Measurements from ENCODE around the gene NKIRAS1. TPM values are rescaled to one million over a fixed set of nuclear protein-coding genes. Genes with fewer than 3 reads are reported as not detected.

The NKIRAS1 gene
- total RNA-seq, 1 experiment from 2014 or later = 6.8 TPM

GRCh38 chr3:23961913-23962312 lies 45.1 kb upstream of the NKIRAS1 start:
- Mint-ChIP-seq H3K9me3 (ENCODE audit: unreplicated experiment) (no peaks in the 10 kb centered on the region), H3K27me3 (ENCODE audit: insufficient read depth, unreplicated experiment) (no peaks in the 10 kb centered on the region), H3K27ac (ENCODE audit: low read depth, unreplicated experiment) (no peak overlapping the region), H3K4me1 (ENCODE audit: insufficient read depth, unreplicated experiment) (peaks cover 26% of the 10 kb centered on the region), H3K4me3 (ENCODE audit: unreplicated experiment) (no peak overlapping the region), H3K36me3 (ENCODE audit: insufficient read depth, unreplicated experiment) (peaks cover 50% of the 10 kb centered on the region)
- POLR2A ChIA-PET = interaction anchor here (0.5 to 6.5 kb wide), 4 partner anchors 8 to 300 kb away, joined by 3 to 112 read pairs (median 20); partner anchors contain the start of genes NKIRAS1 and RPL15
- no peak for DNase-seq (ENCODE audit: unreplicated experiment)
- intact Hi-C loops (cut with micrococcal nuclease) = no loop called here
- BruUV-seq (replicated peaks) = no TSS peak
- CTCF ChIA-PET = interaction anchor here (0.6 kb wide), 1 partner anchor 9 kb away, joined by 6 read pairs; no protein-coding TSS in a partner anchor
- no peak for TF ChIP-seq CTCF (IDR thresholded peaks at IDR 0.05; ENCODE audit: unreplicated experiment)

- CTCF ChIA-PET = interaction anchor here (0.6 to 0.7 kb wide), 3 partner anchors 173 to 719 kb away, joined by 3 to 7 read pairs (median 4); no protein-coding TSS in a partner anchor
- intact Hi-C loops (cut with micrococcal nuclease) = no loop called here
- no TSS peak for BruUV-seq (replicated peaks)
- Mint-ChIP-seq H3K4me1 (ENCODE audit: insufficient read depth, unreplicated experiment) (peaks cover 20% of the 10 kb centered on the region), H3K27ac (ENCODE audit: low read depth, unreplicated experiment) (no peak overlapping the region), H3K4me3 (ENCODE audit: unreplicated experiment) (no peak overlapping the region), H3K36me3 (ENCODE audit: insufficient read depth, unreplicated experiment) (peaks cover 48% of the 10 kb centered on the region), H3K9me3 (ENCODE audit: unreplicated experiment) (no peaks in the 10 kb centered on the region), H3K27me3 (ENCODE audit: insufficient read depth, unreplicated experiment) (no peaks in the 10 kb centered on the region)
- POLR2A ChIA-PET = interaction anchor here (0.6 to 6.5 kb wide), 5 partner anchors 12 to 726 kb away, joined by 3 to 112 read pairs (median 3); partner anchors contain the start of genes NKIRAS1 and RPL15
- no peak for DNase-seq (ENCODE audit: unreplicated experiment)
- no peak for TF ChIP-seq CTCF (IDR thresholded peaks at IDR 0.05; ENCODE audit: unreplicated experiment)
Measured at GRCh38 chr3:23961066-23961465, 44.3 kb upstream of the NKIRAS1 start.

- ChIA-PET CTCF (interaction anchor here (0.6 to 0.8 kb wide), 3 partner anchors 70 to 720 kb away, joined by 3 to 7 read pairs (median 3); no protein-coding TSS in a partner anchor), POLR2A (interaction anchor here (0.6 to 6.5 kb wide), 5 partner anchors 12 to 726 kb away, joined by 3 to 112 read pairs (median 3); partner anchors contain the start of genes NKIRAS1 and RPL15)
- no peaks in the 10 kb centered on the region for H3K9me3 Mint-ChIP-seq (ENCODE audit: unreplicated experiment)
- H3K27ac Mint-ChIP-seq (ENCODE audit: low read depth, unreplicated experiment) = no peak overlapping the region
- peaks cover 15% of the 10 kb centered on the region for H3K4me1 Mint-ChIP-seq (ENCODE audit: insufficient read depth, unreplicated experiment)
- peaks cover 45% of the 10 kb centered on the region for H3K36me3 Mint-ChIP-seq (ENCODE audit: insufficient read depth, unreplicated experiment)
- H3K4me3 Mint-ChIP-seq (ENCODE audit: unreplicated experiment) = no peak overlapping the region
- BruUV-seq (replicated peaks) = no TSS peak
- no peak for DNase-seq (ENCODE audit: unreplicated experiment)
- no peaks in the 10 kb centered on the region for H3K27me3 Mint-ChIP-seq (ENCODE audit: insufficient read depth, unreplicated experiment)
- no peak for TF ChIP-seq CTCF (IDR thresholded peaks at IDR 0.05; ENCODE audit: unreplicated experiment)
- intact Hi-C loops (cut with micrococcal nuclease) = no loop called here
Measured at GRCh38 chr3:23960649-23961048, 43.9 kb upstream of the NKIRAS1 start.

- intact Hi-C loops (cut with micrococcal nuclease) = loop anchor here (1.0 kb wide), 1 partner anchor 12 kb away; no protein-coding TSS in a partner anchor
- ChIA-PET CTCF (interaction anchor here (0.5 to 1.9 kb wide), 4 partner anchors 12 to 639 kb away, joined by 3 to 5 read pairs (median 4); no protein-coding TSS in a partner anchor), POLR2A (interaction anchor here (0.9 to 6.5 kb wide), 4 partner anchors 9 to 43 kb away, joined by 3 to 112 read pairs (median 4); partner anchors contain the start of genes NKIRAS1 and RPL15)
- peak; percentile 88 for DNase-seq (ENCODE audit: unreplicated experiment)
- Mint-ChIP-seq H3K4me3 (ENCODE audit: unreplicated experiment) (peak overlapping the region; percentile 20), H3K36me3 (ENCODE audit: insufficient read depth, unreplicated experiment) (peaks cover 50% of the 10 kb centered on the region), H3K4me1 (ENCODE audit: insufficient read depth, unreplicated experiment) (peaks cover 14% of the 10 kb centered on the region), H3K9me3 (ENCODE audit: unreplicated experiment) (no peaks in the 10 kb centered on the region), H3K27ac (ENCODE audit: low read depth, unreplicated experiment) (peak overlapping the region; percentile 61), H3K27me3 (ENCODE audit: insufficient read depth, unreplicated experiment) (no peaks in the 10 kb centered on the region)
- no TSS peak for BruUV-seq (replicated peaks)
- TF ChIP-seq CTCF (IDR thresholded peaks at IDR 0.05; ENCODE audit: unreplicated experiment) = no peak
Measured at GRCh38 chr3:23959135-23959900, 42.5 kb upstream of the NKIRAS1 start.

Measured in MCF 10A (cell line).